SJSA1 (cell line): ENCODE measurements around the gene ASNS. TPM values are rescaled to one million over a fixed set of nuclear protein-coding genes. Genes with fewer than 3 reads are reported as not detected.

Source experiments
- total RNA-seq: library from RNA; depleted of rRNA; stranded (reverse); fragments of >200 nt; shearing (Covaris generic); gene quantifications from 2 replicates; pipeline ENCODE4 v1.2.3, GENCODE V29; 2014; rRNA removed

Gene ASNS
- total RNA-seq, 1 experiment from 2014 or later = 13.1 TPM

Other genes starting within 250 kb of the ASNS start
- gene TAC1, start 140.3 kb downstream of the ASNS start, total RNA-seq = not detected in 2 replicates
- not detected in 2 replicates for gene OCM2, start 117.8 kb upstream of the ASNS start, total RNA-seq
- gene LMTK2, start 234.5 kb upstream of the ASNS start, total RNA-seq = 5.2 and 8.8 TPM in 2 replicates